CMK (cell line): ENCODE results near the gene CDC14C.
"Not testable (repeated sequence)": the region's sequence is repeated elsewhere in the genome, so short reads cannot be mapped to it uniquely, and the experiment has no call there.

ENCODE experiments used
- DNase-seq: peaks from one replicate; pipeline ENCODE4 v3.0.0-alpha.2; 2010; ENCODE audit warnings: low read depth

The CDC14C gene

DNA sequence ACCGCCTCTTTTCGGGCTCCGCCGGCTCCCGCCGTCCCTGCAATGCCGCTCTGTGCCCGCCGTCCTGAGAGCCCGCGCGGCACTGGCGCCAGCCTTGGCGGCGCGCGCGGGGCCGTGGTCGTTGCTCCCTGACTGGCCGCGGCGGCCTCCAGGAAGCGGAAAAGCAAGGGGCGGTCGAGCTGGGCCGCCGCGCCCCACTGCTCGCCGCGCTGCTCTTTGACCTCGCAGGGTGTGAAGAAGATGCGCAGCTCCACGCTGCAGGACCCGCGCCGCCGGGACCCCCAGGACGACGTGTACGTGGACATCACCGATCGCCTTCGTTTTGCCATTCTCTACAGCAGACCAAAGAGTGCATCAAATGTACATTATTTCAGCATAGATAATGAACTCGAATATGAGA is at the start of gene CDC14C:
TSS of gene CDC14C (plus strand) at position 115 of the 400 bp plus-strand sequence. CDS start at position 241, 126 bp downstream.
- no peak for DNase-seq

DNA sequence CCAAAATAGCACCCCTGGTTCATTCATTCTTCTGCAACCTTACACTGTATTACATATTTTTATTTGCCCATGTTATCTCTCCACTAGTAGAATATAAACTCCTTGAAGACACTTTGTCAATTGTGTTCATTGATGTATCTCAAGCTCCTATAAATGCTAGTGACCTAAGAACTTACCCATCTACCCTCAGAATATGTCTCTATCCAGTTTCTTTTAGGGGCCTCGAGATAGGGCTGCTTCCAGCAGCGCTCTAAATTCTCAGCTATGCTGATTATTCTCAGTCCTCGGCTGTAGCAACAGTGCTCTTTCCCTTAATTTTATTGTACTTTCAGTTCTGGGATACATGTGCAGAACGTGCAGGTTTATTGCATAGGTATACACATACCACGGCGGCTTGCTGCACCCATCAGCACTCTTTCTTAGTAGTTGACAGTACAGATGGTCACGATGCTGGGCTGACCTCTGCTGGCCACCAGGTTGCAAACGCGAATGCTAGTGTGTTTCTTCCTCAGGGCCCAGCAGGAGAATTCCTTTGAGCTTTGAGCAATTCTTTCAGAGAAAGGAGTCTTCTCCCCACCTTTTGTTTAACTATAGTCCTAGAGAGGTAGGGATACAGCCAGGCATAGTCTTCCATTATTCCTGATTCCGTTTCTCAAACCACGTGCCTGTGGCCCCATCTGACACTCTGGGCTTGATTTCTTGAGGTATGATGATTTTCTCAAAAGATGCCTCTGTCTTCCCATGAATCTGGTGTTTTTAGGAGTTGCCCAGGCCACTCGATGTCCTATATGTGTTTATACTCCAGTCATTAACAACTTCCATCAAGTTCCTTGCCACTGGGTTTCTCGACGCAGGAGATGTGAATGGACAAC is 49.1 kb upstream of the CDC14C start:
- DNase-seq = no peak

DNA sequence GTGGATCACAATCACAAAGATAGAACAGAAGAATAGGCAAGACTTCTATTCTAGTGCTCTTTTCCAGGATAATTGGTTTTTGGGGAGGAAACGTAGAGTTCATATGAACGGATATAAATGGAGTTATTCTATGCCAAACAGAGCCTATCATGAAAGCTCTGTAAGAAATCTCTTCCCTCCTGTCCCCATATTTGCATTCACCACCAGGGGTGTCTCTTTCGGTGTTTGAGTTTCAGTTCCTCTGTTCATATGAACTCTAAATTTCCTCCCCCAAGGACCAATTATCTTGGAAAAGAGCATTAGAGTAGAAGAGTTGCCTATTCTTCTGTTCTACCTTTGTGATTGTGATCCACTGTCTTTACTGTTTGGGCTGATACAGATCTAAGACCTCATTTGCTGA is 48.3 kb upstream of the CDC14C start:
- no peak for DNase-seq

DNA sequence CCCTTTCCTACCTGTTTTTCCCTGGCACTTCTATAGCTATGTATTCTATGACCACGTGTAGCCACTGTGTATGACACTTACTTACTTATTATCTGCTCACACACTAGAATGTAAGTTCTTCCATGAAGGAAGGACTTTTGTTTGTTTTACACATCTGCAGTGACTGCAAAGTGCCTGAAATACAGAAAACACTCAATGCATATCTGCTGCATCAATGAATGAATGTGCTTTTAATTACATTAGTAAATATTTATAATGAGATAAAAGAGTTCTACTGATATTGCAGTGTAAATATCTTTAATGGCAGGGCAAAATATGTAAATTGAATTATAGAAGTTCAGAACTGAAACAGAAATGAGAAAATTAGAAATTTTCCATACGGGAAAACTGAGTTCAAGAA is 43.5 kb upstream of the CDC14C start:
- DNase-seq = no peak

DNA sequence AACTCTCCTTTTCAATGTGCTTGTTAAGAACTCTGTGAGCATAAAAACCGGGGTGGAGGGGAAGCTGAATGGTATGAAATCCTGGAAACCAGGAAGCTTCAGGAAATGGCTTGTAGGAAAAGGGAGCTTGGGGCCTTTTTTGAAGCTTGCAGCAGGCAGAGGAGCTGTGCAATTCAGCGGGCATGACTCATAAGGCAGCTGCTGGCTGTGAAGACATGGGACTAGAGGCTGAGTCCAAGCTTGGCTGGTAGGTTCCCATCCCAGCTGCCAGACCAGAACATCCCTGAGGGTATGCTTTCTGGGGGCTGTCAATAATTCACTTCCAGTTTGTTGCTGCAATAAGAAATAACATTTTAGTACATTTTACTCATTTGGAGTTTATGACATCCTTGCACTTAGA is 36.8 kb upstream of the CDC14C start:
- no peak for DNase-seq

DNA sequence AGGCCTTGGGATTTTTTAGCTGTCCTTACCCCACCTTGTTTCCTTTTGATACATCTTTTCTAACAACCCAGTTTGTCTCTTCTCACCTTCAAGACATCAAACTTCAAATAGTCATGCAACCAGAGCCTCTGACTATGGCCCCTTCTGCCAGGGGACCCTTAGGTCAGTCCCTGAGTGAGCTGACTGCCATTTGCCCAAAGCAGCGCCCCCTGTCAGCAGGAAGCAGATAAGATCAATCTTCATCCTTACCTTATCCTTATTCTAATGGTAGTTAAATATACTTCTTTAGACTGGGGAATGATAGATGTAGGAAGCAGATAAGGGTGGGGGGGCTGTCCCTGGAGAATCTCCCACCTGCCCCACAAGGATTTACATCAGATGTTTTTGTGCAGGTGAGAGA is 29.8 kb upstream of the CDC14C start:
- no peak for DNase-seq

DNA sequence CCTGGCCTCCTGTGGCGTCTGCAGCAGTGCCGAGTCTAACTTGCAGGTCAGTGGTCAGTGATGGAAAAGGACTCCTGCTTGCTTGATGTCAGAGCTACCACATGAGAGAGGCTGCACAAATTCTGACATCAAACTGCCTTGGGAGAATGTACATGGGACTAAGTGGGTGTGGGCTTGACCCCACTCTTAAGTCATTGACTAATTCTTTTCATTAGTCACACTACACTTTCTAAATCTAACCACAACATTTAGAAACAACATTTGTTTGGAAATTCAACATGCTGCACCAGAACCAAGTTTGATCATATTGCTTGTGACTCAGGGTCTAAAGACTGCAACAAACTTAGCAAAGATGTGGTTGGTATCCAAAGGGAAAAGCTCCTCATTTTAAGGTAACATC is 24.4 kb upstream of the CDC14C start:
- no peak for DNase-seq

DNA sequence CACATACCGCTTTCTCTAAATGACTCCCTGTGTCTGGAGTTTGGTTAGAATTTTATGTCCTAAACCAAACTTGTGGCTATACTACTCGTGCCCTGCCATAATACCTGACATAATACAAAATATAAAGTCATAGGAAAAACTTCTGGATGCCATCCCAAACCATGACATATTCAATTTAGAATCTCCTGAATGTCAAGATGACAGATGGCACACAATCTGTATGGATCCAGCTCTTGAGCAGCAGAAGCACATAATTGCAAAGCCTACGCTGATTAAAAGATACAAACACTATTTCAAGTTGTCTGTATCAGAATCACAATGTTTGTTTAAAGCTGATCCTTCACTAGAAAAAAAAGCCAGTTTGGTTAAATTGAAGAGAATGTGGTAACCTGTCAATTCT is 22.4 kb upstream of the CDC14C start:
- no peak for DNase-seq

DNA sequence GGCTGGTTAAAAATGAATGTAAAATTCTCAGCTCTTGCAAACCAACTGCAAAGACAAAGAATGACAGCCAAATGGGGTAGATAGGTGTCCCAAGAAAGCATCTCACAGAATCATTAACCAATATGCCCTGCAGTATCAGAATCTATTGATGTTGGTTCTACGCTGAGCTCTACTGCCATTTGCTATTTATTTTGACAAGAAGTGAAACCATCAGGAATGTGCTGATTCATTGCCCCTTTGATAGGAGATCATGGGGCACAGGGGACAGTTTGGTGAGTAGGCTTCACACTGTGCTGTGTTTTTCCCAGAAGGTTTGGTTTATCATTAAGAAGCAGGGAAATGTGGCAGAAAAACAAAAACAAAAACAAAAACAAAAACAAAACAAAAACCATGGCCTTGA is 19.4 kb upstream of the CDC14C start:
- DNase-seq = no peak

DNA sequence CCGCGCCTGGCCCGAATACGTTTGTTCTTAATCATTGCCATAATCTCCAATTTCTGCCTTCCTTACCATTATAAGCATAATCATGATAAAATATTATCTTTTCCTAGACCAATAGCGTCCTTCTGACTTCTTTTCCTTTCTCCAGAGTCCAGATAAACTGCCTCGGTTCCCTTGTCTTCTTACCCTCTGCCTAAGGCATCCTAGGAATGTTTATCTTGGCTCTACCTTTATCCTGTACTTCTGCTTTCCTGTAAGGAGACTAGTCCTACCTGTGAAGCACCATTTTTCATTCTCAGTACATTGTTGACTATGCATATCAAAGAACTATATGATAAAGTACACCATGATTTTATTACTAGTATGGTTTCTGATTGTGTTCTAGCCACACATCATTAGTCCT is 18.7 kb upstream of the CDC14C start:
- not testable (repeated sequence) for DNase-seq

DNA sequence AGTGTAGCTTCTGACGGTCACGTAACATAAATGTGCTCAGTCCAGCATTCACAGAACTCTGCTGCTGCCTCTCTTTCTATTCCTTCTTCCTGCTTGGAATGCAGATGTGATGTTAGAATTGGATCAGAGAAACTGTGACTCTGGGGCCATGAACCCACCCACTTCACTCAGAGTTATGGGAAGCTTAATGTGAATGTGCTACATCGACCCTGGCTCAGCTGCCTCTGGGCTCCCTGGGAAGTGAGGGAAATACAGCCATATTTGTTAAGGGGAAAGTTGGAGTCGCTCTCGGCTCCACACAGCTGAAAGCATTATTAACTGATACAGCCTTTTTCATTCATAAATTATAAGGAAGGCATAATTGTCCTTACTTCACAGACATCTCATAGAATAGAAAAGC is 14.5 kb upstream of the CDC14C start:
- not testable (repeated sequence) for DNase-seq

DNA sequence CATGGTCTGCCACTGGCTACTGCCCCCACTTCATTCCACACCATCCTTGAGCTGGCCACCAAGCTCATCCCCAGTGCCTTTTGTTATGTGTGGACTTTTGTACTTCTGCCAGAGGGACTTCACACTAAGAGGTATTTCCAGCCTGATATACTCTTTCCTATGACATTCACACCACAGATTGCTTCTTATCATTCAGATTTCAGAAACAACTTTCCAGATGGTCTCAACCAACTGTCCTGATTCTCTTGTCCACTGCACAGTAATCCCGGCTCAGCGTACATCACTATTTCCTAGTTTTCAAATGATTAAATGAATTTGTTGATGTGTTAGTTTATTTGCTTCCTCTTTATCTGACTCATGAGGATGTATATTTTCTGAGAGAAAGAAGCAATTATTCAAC is 7.1 kb downstream of the CDC14C start:
- DNase-seq = no peak

DNA sequence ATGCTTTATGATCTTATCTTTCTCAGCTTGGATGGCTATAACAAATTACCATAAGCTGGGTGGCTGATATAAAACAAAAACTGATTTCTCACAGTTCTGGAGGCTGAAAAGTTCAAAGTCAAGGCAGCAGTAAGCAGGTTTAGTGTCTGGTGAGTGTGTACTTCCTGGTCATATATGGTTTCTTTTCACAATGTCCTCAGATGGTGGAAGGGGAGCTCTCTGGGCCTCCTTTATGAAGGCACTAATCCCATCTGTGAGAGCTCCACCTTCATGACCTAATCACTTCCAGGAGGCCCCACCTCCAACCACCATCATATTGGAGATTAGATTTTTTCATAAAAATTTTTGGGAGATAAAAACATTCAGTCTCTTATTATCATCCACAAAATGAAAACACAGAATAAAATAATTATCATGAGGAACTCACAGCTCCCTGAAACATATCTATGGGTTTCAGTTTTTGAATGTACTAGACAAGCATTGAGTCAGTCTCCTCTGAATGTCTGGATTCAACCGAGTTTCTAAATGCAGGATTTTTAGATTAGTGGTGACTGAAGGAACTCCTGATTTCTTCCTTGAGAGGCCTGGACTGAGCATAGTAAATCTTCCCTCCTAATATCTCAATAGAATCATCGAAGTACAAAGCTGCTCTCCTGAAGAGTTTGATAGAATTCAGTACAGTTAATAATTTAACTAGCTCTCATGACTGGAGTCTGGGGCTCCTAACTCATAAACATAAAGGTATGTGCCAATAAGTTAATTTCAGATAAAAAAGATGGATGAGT is 8.0 kb downstream of the CDC14C start:
- no peak for DNase-seq

DNA sequence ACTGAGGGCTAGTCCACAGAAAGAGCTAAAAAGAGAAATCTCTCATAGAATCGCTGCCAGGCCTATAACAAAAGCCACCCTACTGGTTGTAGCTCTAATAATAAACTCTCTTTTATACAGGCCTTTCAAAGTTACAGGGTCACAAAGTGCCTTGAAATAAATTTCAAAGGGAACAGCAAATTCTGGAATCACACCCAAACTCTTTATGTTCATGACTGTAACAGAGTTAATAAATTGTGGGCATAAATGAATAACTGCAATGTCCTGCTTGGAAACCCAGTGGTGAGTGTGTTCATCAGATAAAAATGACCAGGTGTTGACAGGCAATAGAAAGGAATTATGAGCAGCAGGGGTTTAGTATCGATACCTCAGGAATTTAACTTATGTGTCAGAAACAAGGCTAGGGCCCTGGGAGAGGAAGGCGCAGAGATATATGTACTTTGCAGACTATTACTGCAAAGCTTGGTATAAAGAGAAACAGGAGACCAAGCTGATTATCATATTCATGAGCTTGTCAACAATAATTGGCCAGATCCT is 9.3 kb downstream of the CDC14C start:
- no peak for DNase-seq

DNA sequence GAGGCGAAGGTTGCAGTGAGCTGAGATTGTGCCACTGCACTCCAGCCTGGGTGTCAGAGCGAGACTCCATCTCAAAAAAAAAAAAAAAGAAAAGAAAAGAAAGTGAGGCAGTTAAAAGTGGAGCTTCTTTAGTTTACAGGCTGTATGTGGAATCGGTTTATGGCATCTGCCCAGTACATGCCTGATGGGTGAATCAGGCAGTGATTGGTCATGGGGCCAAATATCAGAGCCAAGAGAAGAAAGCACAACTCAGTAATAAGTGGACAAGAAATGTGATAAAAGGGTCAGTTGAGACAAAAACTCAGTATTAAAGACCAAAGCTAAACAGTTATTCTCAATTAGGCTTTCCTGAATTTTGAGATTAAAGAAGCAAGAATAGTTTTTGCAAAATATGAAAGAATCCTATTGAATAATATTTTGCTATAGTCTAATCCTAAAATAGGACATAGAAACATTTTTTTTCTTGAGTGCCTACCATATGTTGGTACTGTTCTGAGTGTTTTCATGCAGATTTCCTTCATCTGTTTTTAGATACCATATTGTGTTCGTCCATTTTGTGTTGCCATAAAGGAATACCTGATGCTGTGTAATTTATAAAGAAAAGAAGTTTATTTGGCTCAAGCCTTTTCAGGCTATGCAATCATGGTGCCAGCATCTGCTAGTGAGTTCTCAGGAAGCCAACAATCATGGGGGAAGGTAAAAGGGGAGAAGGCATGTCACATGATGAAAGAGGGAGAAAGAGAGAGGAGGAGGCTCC is 14.4 kb downstream of the CDC14C start:
- no peak for DNase-seq

DNA sequence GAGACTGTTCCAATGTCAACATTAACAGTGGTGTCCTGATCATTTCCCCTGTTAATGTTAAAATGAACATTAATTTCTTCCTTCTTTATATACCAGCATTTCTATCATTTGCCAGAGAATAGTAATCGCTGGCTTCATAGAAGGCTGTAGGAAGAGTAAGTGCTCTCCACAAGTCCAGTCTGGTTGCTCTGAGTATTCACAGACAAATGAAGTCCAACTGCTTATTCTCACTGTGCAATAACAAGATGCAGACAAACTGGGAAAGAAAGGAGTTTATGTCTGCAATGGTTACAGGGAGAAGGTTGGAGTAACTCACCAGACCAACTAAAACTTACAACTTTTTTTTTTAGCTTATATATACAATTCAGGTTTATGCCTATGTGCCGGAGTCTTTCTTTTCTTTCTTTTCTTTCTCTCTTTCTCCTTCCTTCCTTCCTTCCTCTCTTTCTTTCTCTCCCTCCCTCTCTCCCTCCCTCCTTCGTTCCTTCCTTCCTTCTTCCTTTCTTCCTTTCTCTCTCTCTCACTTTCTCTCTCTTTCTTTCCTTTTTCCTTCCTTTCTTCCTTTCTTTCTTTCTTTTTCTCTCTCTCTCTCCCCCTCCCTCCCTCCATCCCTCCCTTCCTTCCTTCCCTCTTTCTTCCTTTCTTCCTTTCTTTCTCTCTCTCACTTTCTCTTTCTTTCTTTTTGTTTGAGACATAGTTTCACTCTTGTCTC is 19.1 kb downstream of the CDC14C start:
- DNase-seq = no peak

DNA sequence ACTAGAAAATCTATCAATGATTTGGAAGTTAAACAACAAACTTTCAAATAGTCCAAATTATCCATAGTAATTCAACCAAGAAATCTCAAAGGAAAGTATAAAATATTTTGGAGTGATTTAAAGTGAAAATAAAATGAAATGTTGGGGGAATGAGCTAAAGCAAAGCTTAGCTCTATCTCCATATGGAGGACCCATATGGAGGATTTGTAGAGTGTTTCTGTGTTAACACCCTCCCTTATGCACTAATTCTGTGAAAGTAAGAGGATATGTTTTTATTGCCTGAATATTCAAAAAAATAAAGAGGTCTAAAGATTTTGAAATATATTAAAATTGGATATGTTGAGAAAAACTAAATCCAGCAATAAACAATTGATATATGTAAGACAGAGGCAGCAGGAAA is 31.6 kb downstream of the CDC14C start:
- DNase-seq = no peak

DNA sequence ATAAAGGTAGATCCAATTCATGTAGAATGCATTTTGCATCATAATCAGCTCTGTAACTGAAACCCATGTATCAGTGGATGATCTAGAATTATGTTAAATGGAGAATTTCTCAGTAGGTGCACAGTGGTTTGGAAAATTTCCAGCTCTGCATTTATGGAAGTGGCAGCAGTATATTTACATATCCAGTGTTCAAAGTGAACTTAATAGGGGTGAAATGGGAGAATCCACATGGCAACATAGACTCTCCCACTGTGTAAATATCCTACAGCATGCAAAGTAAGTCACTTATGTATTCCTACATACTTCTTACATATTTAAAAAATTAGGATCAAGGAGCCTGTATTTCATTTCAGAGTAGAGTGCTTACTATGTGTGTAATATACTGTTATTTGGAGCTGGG is 35.3 kb downstream of the CDC14C start:
- no peak for DNase-seq

DNA sequence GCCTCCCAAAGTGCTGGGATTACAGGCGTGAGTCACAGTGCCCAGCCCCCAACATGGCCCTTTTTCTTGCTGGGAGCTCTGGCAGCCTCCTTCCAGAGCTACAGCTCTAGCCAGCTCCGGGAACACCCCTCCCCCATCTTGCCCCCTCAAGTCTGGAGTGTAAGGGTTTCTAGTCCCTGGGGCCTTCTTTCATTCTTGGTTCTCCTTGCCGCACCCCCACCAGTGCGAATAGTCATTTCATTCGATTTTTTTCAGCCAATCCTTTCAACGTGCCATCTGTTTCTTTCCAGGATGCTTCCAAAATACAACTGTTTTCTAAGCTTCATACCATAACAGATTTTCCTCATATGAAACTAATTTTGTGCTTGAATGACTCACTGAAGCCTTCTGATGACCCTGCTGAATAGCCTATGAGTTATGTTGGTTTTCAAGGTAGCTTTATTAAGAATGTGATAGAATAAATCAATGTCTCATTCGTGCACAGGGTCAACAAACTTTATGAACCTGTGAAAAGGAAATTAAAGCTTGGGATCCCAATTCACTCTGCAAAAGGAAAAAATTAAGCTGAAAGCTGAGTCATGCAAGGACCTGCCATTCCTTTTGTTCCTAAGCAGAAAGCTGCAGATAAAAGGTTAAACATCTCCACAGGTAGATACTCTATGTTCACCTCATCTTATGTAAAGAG is 38.6 kb downstream of the CDC14C start:
- DNase-seq = no peak

DNA sequence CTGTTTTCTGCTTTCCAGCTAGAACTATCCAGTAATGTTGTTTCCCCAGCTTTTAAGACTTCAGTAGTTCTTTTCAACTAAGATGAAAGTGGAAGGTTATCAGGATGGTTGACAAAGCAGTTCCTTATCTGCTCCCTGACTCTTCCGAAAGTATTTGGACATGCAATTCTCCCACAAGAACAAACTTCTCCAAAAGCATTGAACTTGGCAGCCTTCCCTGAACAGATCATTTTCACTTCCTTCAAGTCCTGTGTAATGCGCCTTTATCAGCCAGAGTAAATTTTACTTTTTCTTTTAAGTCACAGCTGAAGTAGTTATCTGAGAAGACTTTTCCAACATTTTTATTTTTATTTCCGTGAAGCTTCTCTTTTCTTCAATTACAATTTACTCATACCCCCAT is 39.7 kb downstream of the CDC14C start:
- peak; percentile 1 for DNase-seq

DNA sequence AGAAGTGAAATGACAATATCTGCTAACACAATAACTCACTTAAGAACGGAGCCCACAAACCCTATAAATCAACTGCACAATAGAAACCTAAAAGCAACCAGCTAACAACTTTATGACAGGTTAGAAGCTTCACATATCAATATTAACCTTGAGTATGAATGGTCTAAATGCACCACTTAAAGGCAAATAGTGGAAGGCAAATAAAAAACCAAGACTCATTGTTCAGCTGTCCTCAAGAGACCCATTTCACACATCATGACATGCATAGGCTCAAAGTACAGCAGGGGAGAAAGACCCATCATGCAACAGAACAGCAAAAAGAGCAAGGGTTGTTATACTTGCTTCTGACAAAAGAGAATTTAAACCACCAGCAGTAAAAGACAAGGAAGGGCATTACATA is 46.8 kb downstream of the CDC14C start:
- DNase-seq = no peak
